ENCODE data around the gene MEX3A.
A peak's percentile ranks its signal among the peaks of the same experiment; 100 is the strongest.

MEX3A gene

DNA sequence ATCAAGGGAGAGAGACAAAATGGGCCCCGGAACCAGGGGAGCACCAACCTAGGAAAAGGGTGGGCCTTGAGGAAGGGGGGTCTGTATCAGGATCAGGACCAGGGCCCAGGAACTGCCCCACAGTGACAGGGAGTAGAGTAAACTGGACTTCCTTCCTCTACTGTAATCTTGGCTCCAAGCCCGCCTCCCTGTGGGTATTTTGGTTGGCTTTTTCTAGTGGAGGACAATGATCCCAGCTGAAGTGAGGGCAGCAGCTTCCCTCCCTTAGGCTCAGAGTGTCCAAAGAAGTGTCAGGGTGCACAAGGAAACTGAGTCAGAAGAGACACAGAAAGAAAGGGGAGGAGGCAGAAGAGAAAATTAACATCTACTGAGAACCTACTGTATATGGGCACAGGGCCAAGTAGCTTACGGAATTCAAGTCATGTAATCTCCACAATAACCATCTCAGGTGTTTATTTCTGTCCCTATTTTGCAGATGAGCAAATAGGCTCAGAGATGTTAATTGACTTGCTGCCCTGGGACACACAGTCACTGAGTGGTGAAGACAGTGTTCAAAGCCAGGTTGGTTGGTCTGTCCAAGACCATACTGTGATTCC lies 33.5 kb downstream of the MEX3A start:
- TF ChIP-seq, protein P1, sequence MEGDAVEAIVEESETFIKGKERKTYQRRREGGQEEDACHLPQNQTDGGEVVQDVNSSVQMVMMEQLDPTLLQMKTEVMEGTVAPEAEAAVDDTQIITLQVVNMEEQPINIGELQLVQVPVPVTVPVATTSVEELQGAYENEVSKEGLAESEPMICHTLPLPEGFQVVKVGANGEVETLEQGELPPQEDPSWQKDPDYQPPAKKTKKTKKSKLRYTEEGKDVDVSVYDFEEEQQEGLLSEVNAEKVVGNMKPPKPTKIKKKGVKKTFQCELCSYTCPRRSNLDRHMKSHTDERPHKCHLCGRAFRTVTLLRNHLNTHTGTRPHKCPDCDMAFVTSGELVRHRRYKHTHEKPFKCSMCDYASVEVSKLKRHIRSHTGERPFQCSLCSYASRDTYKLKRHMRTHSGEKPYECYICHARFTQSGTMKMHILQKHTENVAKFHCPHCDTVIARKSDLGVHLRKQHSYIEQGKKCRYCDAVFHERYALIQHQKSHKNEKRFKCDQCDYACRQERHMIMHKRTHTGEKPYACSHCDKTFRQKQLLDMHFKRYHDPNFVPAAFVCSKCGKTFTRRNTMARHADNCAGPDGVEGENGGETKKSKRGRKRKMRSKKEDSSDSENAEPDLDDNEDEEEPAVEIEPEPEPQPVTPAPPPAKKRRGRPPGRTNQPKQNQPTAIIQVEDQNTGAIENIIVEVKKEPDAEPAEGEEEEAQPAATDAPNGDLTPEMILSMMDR (IDR thresholded peaks at IDR 0.05), result no peak

DNA sequence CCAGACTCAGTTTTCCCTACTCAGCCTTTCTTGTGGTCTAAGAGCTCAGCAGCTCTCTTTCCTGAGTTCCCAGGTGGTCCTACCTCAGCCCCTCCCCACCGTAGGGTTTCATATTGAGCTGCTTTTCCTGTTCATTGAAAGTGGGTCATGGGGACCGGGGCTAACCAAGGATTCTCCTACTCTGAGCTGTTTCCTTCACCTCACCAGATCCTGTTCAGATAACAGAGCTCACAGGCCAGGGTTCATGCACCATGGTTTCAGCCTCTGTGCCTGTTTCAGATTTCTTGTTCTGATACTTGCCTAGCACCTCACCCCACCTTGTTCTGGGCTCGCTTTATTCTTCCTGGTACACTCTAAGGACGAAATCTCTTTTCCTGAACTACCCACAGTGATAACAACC lies 37.2 kb downstream of the MEX3A start:
- TF ChIP-seq, protein P1 (IDR thresholded peaks at IDR 0.05), result no peak

DNA sequence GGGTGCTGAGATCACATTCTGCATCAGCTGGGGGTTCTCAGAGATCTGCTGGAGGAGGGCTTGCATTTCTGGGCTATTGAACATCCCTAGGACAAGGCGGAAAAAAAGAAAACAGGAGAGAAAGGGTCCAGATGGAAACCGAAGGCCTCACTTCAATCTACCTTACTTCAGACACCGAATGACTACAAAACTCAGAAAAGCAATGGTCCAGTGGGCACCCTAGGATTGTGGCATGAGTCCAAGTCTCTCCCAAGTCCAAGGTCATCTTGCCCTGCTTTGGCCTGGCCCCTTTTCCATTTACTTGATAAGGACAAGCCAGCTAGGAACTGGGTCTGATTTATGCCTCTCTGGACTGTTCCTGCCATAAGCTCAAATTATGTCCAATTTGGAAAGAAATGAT lies 39.4 kb downstream of the MEX3A start:
- TF ChIP-seq, protein P1 (IDR thresholded peaks at IDR 0.05), result no peak

GRCh38 chr1:156033011-156033410 lies 49.3 kb downstream of the MEX3A start:
- TF ChIP-seq, protein P1 (IDR thresholded peaks at IDR 0.05), result no peak

DNA sequence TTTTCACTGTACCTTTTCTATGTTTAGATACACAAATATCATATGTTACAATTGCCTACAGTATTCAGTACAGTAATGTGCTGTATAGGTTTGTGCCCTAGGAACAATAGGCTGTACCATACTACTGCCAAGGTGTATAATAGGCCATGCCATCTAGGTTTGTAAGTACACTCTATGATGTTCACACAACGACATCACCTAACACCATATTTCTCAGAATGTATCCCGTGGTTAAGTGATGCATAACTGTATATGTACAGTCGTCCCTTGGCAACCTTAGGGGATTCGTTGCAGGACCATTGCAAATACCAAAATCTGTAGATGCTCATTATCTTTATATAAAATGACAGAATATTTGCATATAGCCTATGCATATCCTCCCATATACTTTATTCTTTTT lies 55.7 kb downstream of the MEX3A start:
- TF ChIP-seq, protein P1 (IDR thresholded peaks at IDR 0.05), result no peak

DNA sequence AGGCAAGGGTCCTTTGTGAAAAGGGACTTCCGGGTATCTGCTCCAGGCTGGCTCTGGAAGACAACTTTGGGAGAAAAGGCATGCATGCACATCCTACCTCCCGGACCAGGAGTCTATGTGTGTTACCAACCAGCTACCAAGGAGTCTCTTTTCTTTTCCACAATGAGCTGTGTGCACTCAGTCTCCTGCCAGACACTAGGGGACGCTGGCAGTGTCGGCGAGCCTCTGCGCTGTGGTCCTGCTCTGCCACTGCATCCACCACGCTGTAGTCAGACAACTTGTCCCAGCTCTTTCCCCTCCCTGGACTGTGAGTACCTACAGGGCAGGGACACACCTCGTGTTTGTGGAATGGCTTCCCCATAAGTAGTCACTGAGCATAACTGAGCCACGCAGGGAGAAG lies 56.4 kb downstream of the MEX3A start:
- TF ChIP-seq, protein P1 (IDR thresholded peaks at IDR 0.05), result peak; percentile 22; the same call in 1 of the 2 replicates

GRCh38 chr1:156024801-156025200 lies 57.5 kb downstream of the MEX3A start:
- TF ChIP-seq, protein P1 (IDR thresholded peaks at IDR 0.05), result no peak
